Stimulated activated CD4-positive, alpha-beta T cell treated with anti-CD3 and anti-CD28 coated beads, Interleukin-12 subunit alpha, Interleukin-12 subunit beta, amount 100 ng/mL, for 48 hours (primary cell): ENCODE measurements around the gene MCTP1.
A peak's percentile ranks its signal among the peaks of the same experiment; 100 is the strongest.
"Not testable (repeated sequence)": the region's sequence is repeated elsewhere in the genome, so short reads cannot be mapped to it uniquely, and the experiment has no call there.

Source experiments
- DNase-seq, 3 donors: peaks; one replicate each; pipeline ENCODE4 v3.0.0-alpha.2; 2020; ENCODE audit warnings: low read depth in 2 of 3, low spot score in 1 of 3

The MCTP1 gene

DNA sequence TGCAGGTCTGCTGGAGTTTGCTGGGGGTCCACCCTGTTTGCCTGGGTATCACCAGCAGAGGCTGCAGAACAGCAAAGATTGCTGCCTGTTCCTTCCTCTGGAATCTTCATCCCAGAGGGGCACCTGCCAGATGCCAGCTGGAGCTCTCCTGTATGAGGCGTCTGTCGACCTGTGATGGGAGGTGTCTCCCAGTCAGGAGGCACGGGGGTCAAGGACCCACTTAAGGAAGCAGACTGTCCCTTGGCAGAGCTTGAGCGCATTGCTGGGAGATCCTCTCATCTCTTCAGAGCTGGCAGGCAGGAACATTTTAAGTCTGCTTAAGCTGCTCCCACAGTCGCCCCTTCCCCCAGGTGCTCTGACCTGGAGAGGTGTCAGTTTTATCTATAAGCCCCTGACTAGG is 456.7 kb downstream of the MCTP1 start:
- DNase-seq: not testable (repeated sequence)

DNA sequence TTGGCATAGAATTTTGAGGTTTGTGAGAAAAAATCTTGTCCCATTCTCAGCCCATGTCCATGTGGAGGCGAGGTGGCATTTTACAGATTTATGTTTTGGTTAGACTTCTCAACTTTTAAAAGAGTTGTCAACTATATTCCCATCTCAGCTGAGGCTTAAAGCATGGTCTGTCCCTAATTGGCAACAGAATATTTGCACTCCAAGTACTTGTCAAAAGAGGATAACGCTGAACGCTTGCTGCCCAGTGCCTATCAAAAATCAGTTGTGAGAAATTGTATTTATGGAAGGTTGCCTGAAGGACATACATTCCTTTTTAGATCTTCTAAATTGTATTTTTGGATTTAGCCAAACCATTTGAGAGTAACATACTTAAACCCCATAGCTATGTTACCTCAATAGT is 464.4 kb downstream of the MCTP1 start:
- no peak for DNase-seq

DNA sequence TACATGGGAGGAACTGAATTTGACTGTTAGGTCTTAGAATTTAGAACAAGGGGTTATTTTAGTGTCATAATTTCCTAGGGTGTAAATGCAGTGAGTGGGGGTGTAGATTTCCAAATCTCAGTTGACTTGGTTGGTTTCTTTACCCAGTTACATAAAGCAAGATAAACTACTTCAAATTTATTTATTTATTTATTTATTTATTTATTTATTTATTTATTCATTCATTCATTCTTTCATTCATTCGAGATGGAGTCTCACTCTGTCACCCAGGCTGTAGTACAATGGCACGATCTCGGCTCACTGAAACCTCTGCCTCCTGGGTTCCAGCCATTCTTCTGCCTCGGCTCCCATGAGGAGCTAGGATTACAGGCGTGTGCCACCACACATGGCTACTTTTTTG is 466.0 kb downstream of the MCTP1 start:
- DNase-seq: no peak

DNA sequence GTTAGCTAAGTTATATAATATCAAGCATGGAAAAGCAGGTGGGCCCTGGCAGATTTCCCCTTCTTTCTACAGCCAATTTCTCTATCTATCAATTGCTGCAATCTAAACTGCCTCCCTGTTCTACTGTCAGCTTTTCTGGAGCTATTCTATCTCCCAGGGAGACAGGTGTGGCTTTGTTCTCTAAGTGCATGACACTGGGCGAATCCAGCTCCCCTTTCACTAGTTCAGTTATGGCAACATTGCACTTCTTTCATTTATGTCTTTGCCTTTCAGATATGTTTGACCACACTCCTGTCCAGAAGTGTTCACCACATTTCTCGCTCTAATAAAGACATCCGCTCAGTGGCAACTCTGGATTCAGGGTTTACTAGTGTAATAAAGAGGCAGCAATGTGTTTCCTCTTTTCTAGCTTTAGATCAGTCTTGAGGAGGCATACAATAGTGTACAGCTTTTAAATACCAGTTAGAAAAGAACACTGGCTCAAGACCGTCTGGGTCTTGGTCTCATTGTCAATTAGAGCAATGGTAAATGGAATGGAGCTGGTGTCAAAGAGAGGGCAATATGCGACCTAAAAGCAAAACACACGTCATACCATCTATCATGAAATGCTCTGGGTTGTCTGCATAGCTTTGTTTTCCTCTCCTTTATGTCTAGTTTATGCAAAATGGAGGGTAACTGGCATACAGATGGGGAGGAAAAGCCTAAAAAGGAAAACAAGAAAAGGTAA is 469.4 kb downstream of the MCTP1 start:
- no peak for DNase-seq

DNA sequence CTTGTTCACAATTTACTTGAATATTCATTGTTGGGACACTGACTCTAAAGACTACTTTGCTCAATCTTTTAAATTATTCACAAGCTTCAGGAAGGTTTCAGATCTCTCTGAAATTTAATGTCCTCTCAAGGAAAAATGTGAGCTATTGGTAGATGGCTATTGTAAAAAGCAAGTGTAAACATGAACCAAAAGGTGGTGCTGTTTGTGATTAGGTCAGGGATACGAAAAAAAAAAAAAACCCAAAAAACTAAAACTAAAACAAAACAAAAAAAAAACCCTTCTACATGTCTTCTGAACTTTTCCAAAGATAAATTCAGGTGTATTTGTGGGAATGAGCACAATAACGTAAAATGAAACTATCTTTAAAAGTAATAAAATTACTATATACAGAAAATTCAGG is 472.7 kb downstream of the MCTP1 start:
- no peak for DNase-seq

DNA sequence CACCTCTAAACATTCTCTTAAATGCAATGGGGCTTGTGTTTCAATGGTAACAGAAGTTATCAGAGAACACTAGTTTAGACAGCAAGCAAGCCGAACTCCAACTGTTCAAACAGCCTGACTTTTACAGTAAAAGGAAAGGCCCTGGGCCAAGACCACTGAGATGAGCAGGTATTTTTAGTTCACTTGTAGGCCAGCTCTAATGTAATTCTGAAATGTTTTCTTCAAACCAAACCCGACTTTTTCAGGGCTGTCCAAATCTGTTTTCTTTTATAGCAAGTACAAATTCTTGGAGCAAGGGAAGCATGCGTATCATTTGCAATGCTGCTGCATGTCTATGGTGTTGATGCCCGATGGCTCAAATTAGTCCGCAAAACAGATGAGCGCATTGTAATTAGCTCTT is 473.6 kb downstream of the MCTP1 start:
- no peak for DNase-seq

DNA sequence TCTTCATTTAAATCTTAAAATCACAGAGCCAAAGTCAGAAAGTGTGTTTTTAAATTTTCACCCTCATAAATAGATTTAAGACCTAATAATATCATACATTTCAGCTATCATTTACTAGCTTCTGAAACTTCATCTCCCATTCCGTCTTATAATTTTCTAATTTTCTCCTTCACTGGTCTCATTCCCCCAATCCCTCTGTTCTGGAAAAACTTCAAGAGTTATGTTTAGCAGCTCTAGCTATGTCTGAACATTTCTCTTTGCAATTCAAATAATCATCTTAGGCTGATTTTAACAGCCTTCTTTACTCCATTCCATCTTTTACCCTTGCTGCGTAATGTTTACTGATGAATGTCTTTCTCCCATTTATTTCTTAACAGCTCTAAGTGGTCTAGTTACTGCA is 474.0 kb downstream of the MCTP1 start:
- no peak for DNase-seq

DNA sequence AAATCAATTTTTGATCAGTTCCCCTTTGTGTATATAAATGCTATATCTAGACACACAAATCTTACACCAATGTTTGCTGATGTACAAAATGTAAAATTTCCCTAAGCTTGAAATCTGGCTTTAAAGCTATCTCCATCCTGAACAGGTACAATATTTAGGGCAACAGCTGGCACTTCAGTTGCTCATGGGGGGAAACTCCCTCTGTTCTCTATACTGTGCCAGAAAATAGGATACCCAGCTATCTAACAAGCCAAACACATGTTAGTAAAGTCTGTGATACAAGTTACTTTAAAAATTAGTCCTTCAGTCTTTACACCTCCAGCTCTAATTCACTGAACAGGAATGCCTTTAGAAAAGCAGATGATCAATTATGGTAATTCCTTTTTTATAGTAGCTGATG is 474.6 kb downstream of the MCTP1 start:
- DNase-seq: no peak

DNA sequence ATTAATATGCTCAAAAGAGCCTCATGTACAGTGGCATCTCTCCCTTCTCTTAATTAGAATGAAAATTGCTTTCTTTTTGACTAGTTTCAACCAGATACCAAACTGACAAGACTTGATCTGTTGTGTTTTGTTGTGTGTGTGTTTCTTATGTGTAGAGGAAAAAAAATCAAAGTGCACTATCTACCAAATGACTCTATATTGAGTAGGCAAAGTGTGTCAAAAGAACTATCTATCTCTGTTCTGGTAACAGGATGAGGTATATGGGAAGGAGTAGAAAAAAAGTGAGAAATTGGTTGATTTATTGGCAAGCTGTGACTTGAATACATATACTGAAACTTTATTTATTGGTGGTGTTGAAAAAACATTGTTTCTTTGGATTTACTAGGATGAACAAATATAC is 476.4 kb downstream of the MCTP1 start:
- no peak for DNase-seq

DNA sequence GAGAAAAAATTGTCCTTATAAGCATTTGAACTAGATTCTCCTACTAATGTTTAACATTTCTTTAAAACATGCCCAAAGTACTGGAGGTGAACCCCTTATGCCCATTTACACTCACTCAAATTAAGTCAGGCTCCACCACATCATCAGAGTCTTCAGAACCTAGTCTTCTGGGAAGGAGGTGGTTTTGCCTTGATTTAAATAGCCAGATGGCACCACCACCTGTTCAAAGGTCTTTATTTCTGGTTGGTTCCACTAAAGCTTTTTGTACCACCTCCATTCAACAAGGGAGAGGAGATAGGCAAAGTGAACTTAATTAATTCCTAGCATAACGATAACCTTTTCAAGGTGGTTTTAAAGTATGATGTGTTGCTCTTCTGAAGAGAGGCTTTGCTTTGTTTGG is 476.9 kb downstream of the MCTP1 start:
- no peak for DNase-seq

DNA sequence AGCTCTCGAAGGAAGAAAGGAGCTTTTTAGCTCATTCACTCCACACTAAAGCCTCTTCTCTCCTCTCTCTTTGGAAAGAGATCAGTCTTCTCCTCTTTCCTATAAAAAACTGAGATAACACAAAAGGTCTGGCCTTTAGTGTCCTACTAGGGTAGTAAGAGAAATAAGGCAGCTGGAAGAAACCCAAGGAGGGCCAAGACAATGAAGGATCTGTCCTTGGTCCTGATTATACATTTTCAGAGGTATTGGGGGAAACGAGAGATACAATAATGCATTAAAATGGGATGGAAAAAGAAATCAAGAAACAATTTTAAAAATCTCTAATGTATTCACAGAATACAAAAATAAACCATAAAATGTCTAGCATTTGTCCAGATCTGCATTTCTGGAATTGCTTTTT is 482.4 kb downstream of the MCTP1 start:
- DNase-seq: no peak

DNA sequence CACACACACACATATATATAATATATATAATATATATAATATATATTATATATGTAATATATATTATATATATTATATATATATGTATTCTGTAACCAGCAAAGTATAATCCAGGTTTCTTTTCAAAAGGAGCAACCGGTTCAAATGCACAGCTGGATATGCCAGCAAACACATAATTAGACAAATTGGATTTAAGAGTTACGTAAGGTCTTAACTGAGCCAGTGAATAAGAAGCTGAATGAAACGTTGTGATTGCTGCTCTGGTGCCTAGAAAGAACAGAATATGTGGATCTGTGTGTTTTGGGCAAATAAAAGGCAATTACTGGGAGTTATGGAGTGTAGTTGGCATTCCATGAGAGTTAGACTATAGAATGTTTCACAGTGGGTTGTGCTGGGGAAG is 488.3 kb downstream of the MCTP1 start:
- no peak for DNase-seq

DNA sequence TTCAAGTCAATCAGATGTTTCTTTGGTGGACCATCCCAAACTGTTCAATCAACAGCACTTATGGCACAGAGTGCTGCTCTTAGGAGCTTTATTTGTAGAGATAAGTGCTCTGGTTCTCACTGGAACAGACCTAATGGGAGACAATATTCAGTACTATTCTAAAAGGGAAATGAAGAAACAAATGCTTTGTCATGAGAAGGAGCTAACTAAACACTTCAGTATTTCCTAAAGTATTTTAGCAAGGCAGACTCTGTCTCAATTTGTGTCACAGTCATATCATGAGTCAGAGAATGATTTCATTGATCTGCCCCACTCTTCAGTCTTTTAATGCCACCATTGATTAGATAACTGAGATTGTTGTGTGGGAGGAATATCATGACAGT is 491.1 kb downstream of the MCTP1 start:
- DNase-seq: no peak

DNA sequence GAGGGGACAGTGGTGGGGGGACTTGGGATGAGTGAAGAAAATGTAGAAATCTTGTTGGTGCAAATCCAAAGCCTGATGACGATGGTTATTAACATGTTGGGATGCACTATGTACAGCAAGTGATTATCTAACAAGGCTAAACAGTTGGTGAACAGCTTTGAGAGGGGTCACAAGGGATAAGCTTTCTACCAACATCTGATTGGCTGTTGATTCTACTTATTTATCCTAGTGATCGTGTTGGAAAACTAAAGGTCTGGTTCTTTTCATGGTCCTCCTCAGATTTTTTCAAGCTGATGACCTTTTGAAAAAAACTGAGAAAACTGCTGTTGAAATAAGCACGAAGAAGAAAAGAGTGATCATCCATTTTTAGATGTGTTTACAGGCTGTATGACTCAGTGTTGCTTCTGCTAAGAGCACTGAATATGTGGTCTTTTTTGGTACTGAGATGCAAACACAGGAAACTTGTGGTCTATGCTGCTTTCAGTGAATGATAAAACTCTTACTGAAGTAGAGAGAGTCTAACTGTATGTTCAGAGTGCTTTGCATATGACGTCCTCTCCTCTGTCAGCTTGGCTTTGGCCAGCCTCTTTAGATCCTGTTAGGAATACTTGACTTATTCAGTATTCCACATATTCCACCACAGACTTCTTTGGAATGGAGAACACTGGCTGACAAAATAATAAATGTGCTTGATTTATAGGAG is 491.6 kb downstream of the MCTP1 start:
- DNase-seq: peak in 2 of 3 donors; percentile 0 to 26

DNA sequence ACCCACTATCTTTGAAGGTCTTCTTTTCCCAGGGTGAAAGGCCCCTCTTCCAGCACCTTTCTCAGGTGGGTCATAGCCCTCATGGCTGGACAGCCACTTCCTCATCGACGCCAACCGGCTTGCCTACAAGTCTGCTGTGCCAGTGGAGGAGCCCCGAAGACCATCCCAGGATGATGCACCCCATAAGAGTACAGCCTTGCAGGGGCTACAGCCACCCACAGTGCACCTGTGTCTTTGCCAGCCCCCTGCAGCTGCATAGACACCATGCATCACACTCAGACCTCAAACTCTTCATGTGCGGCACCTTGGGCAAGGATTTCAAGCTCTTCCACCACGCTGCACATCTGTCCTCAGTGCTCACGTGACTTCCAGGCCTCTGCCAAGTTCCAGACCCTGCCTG is 493.1 kb downstream of the MCTP1 start:
- no peak for DNase-seq

DNA sequence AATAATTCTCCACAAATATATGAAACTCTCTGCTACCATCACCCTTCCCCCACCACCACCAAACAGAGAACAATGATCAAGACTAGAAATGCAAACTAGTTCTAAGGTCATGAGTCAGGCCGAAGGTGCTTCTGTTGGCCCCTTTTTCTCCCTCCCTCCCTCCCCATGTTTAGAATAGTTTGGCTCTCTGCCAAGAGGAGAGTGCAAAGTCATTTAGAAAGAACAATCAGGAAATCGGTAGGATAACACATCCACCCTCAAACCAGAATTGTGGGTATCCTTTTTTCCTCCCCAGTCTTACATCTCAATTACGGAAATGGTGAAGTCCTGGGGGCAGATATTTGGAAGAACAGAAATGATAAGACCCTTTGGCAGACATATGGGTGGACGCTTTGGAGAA is 496.4 kb downstream of the MCTP1 start:
- DNase-seq: no peak

DNA sequence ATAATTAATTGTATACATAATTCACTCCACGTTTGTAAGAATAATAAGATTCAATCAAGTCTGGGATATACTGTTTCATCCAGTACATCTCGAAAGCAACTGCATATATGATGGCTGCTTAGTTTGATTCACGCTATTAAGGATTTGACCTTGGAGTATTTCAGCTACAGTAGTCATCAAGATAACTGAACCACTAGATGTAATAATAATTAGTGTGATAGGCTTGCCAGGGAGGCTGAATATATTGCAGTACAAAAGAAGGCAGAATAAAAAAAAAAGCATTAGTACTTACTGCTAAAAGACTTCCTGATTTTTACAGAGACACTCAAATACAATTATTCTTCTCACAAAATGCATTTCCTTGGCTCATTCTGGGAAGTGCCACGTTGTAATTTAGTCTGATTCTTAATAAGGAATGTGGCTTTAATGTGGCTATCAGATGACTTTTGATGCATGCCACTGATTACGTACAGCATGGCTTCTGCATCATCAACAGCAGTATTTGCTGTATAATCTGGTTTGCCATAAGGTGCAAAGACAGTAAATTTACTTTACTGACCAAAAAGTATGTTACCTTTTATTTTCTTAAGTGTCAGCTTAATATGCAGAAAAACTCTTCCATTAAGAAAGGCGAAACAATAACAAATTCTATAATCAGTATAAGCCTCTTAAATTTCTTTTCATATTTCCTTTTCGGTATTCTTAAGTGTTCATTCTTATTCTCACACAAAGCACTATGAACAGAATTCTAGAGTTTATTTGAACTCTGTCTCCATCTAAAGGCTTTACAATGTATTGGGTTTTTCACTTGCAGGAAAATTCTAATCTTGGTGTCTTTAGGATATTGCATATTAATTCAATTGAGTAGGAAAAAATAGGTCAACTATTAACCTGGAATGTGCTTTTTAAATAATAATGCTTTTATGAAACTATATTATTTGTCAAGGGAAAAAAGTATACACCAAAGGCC is 500.1 kb downstream of the MCTP1 start:
- no peak for DNase-seq

DNA sequence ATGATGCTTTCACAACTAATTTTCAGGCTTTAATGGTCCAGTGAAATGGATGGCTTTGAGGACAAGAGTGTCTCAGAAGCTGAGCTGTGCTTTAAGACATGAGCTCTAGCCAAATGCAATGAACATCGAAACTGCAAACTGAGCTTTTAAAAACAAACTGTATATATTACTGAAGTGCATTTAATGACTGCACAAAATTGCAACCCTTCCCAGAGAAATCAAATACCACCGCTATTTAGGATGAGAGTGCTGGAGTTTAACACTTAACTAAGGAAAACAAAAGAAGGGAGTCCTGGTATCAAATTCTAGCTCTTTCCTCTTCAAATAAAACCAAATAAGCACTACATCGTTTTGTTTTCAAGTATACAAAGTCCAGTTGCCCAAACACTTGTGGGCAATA is 502.5 kb downstream of the MCTP1 start:
- DNase-seq: no peak

DNA sequence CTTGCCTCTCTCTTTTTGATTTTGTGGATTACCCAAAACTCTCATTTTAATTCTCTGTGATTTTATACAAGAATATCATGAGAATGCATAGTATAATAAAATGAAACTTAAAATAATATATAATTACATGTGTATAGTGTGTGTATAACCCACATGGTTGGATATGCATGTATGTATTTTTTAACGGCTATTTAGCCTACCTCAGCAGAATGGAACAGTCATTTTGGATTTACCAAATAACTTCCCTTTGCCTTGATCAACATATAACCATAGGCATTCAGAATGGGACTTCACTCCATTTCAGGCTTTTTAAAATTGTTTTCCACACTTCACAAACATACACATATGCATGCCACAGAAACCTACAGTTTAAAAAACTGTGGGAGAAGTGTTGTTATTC is 505.2 kb downstream of the MCTP1 start:
- no peak for DNase-seq

DNA sequence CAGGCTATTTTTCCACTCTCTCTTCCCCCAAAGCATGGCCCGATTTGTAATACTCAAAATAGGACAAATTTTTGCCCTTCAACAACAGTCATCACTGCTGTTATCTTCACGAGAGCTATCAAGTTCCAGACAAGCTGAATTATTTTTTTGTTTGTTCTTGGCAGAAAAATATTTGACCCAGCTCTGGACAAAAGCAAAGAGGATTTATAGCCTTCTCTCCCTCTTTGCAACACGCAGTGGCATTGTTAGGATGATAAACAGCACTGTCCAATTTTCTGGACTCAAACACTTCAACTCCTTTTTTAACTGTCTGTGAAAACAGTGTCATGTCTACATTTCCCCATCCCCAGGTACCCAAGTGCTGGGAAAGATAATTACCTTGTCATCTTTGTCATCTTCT is 506.2 kb downstream of the MCTP1 start:
- no peak for DNase-seq

DNA sequence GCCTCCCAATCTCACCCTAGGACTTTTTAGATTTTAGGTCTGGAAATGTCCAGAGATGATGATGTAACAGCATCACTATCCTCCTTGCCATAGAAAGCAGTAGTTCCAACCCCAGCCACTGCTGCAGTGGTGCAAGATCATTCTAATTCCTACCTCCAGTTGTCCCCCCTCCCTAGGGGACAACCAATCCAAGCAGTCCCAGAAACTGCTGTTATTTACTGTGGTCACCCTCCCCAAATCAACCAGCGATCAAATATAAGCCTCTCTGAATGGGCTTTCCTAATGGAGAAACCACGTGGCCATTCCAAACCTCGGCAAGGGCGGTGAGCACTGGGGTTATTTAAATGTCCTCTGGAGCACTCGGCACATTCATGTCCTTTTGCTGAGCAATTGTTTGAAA is 506.6 kb downstream of the MCTP1 start:
- DNase-seq: no peak
